GM21447 (cell line): ENCODE data around the gene HIGD1A.

Source experiments
- ATAC-seq: cut with Tn5 transposase; IDR thresholded peaks from one replicate; pipeline ENCODE4 v1.9.1; 2021; ENCODE audit not compliant: unreplicated experiment

Gene HIGD1A

GRCh38 chr3:42801784-42802183, 2.5 kb downstream of the HIGD1A start:
- no peak for ATAC-seq

DNA sequence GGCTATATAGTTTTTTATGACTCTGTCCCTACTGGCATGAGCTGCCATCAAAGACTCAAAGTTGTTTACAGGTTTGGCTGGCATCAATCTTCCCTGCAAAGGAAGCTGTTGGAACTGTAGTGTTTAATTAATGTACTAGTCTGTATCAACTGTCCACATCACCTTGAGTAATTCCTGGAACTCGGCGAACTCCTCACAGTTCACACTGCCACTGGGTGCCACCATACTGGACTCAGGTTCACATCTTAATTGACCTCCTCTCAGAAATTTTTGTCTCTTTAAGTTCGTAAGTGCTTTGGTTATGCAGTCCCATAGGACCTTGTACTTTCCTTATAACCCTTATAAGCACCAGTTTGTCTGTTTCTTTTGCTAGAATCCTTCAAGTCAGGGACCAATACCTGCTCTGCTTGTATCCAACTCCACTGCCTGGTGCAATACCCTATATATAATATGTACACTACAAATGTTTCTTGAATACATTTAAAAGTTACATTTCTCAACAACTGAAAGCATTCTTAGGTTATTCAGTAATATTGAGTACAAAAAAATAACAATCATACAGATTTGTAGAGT, 3.2 kb downstream of the HIGD1A start:
- no peak for ATAC-seq

DNA sequence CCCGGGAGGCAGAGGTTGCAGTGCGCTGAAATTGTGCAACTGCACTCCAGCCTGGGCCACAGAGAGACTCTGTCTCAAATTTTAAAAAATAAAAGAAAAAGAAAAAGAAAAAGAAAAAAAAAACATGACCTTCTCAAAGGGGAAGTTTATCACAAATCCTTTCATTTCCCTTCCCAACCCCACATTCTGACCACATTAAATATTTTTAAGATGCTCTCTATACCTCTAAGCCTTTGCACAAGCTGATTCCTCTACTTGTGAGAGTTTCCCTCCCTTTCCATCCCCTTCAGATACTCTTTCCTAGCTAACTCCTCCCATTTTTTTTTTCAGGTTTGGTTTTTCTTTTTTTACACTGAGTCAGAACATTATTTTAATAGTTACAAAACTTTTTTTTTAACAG, 4.0 kb downstream of the HIGD1A start:
- no peak for ATAC-seq

GRCh38 chr3:42799376-42799775, 4.9 kb downstream of the HIGD1A start:
- ATAC-seq: no peak

DNA sequence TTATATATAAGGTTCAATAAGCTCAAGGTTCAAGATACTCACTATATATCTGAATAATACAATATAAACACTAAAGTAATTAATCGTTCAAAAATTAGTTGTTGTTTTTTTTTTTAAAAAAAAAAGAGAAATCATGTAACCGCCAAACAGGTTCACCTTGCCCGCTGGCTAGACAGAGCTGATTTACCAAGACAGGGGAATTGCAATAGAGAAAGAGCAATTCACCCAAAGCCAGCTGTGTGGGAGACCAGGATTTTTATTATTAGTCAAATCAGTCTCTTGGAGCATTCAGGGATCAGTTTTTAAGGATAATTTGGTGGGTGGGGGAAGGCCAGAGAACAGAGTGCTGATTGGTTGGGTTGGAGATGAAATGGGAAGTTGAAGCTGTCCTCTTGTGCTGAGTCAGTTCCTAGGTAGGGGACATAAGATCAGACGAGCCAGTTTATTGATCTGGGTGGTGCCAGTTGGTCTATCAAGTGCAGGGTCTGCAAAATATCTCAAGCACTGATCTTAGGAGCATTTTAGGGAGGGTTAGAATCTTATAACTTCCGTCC, 7.9 kb downstream of the HIGD1A start:
- ATAC-seq: no peak

DNA sequence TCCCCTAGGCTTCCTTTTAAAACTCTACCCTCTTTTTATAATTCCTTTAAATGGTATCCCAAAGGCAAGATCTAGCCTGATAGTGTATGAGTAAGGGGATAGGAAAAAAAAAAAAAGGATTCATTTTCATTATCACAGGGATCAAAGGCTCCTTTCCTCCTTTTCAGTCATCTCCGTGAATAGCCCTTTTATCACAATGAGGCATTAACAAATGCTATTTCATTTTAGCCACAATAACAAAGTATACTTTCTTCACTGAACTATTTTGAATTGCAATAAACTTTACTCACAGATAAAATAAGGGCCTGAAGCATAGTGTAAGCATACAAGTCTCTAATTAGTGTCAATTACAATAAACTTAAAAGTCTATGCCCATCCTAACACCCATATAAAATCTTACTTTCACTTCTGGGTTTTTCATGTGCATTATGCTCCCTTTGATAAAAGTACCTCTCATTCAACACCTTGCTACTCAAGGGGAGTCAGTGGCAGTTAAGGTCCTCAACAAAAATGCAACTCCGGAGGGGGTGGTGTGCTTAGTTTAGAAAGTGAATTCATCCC, 8.6 kb downstream of the HIGD1A start:
- no peak for ATAC-seq

DNA sequence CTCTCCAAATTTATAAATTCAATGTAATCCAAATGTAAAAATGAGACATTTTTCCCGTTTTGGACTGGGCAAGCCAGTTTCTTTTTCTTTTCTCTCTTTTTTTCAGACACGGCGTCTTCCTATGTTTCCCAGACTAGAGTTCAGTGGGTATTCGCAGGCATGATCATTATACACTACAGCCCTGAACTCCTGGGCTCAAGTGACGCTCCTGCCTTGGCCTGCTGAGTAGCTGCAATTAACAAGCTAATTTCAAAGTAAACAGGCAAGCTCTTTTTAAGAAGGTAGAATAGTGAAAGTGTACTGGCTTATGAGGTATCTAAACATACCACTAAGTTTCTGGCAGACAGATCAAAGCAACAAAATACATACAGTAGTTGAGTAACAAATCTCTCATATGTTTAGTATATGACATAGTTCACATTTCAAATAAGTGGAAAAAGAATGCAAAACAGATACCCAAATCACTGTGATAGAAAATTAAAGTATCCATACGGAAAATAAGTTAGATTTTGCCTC, 13.5 kb downstream of the HIGD1A start:
- ATAC-seq: no peak

- no peak for ATAC-seq
Measured at GRCh38 chr3:42786631-42787030, 17.7 kb downstream of the HIGD1A start.

GRCh38 chr3:42786212-42786611, 18.1 kb downstream of the HIGD1A start:
- ATAC-seq: no peak

DNA sequence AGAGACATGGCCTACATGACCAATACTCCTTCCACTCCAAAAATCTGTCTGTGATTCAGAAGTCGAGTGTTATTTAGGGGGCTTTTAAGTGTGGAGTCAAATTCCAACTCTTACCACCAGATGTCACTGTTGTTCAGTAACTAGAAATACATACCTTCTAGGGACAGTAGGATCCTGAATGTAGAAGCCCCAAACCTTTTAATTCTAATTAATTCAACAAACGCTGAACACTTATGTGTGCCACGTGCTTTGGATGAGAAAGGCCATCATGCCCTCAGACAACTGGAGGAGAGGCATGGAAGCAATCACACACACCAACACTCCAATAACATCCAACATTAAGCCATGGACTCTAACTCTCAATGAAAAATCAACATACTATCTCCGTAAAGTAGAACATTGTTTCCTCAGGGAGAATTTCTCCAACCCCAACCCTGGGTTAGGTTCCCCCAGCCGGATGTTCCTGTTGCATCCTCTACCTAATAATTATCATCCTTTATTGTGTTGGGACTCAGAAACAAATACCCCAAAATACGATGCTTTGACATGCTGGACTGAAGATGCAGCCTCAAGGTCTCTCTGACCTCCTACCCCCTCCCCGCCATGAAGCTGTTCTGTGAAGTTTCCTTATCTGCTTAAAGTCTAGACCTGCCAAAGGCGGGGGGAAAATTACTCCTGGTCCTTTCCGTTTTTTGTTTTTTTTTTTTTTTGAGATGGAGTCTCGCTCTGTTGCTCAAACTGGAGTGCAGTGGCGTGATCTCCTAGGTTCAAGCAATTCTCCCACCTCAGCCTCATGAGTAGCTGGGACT, 23.2 kb downstream of the HIGD1A start:
- ATAC-seq: peak; percentile 66

DNA sequence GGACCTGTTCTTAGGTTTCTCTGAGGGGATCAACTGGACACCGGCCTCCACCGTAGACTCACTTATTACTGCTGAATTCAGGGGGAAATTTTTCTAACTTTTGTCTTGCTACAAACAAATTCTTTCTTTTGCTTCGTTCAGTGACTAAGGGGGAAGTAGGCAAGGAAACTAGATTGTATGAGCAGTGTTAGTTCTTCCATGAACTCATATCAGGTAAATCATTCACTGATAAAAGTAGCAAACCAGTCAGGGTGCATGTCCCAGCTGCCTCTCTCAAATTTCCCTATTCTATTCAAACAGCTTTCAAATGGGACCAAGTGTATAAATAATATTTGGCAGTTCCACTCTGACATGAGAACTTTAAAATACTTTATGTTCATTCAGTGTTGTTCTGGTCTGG, 23.9 kb downstream of the HIGD1A start:
- no peak for ATAC-seq

DNA sequence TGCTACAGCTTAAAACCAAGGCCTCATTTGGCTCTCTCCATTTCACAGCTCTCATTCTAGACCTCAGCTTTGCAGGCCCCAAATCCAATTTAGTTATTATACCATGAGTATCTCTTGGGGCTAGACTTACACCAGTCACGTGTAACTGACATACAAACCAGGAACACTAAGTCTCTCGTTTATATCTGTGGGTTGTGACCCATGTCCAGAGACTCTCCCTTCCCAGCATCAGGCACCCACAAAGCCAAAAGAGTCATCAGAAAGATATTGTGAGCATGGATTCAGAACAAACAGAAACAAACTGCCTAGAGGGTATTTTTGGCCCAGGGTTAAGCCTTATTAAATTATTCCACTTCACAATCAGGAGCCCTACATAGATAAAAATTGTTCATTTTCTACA, 25.6 kb downstream of the HIGD1A start:
- ATAC-seq: no peak

- ATAC-seq: peak; percentile 1
Measured at GRCh38 chr3:42773409-42773751, 30.9 kb downstream of the HIGD1A start.

DNA sequence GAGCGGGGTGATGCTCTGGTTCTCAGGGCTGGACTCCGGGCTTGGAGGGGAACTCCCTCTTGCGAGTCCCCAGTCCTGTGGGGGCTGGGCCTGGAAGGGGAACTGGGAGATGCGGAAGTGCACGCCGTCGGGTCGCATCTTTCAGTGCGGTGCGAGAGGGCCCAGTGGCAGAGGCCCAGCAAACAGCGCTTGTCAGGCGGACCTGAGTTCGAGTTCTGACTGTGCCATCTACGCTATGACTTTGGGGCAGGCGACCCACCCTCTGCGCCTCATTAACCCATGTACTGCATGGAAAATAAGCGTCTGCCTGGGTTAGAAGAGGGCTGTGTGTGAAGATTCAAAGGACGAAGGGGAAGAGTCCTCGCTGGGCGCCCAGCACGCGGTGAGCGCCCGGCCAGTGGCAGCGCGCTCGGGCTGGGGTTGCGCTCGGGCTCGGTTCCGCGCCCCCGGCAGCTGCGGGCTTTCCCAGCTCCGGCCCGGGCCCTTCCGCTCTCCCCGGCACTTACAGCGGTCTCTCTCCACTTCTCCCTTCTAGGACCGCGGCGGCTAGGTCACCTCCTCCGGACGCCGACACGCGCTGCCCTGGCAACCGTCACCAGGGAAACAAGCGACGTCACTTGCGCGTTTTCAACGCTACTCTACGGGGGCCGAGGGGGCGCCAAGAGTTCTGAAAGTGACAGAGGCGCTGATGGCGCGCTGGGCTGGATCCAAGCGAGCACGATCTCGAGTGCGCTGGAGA, 31.5 kb downstream of the HIGD1A start, which contains the start of gene CCDC13:
CCDC13 (minus strand) TSS at position 584 of the 739 bp plus-strand sequence. CDS start 14,908 bp downstream, outside the sequence.
- ATAC-seq: peak; percentile 96

DNA sequence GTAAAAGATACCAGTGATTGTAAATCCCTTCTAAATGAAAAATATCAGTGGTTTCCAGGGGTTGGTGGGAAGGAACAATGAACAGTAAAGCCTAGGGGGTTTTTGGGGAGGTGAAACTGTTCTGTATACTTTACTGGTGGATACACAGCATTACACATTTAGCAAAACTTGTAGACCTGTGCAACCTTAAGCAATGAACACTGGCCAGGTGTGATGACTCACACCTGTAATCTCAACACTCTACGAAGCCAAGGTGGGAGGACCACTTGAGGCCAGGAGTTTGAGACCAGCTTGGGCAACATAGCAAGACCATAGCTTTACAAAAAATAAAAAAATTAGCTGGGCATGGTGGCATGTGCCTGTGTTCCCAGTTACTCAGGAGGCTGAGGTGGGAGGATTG, 33.0 kb downstream of the HIGD1A start:
- ATAC-seq: no peak

- no peak for ATAC-seq
Measured at GRCh38 chr3:42769477-42770131, 34.7 kb downstream of the HIGD1A start.

DNA sequence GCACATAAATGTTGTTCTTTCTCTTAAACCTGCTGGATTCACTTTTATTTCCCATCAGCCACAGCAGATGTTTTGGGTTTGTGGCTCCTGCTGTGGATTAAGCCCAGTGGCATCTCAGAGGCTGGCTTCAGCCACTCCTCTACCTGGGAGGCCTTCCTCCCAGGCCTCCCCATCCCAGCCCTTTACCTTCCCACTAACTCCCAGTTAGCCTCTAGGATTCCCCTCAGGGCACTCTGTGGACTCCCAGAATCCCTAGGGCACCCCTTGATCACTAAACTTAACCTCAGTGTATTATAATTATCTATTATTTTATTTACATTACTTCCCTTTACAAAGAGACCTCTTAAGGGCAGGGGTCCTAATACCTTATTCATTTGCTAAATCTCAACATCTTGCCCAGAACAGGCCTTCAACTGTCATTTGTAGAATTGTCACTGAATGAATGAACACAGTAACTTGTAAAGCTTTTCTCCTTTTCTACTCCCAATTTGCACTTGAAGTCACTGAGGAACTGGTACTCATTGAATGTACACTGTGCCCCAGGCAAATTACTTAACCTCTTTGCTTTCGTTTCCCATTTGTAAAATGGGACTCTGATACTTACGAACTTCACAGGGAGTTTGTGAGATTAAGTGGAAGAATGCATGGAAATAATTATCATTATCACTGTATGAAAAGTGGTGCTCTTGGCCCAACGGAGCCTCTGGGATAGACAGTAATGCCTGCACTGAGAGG, 39.6 kb downstream of the HIGD1A start:
- no peak for ATAC-seq

- ATAC-seq: no peak
Measured at GRCh38 chr3:42764115-42764514, 40.2 kb downstream of the HIGD1A start.

DNA sequence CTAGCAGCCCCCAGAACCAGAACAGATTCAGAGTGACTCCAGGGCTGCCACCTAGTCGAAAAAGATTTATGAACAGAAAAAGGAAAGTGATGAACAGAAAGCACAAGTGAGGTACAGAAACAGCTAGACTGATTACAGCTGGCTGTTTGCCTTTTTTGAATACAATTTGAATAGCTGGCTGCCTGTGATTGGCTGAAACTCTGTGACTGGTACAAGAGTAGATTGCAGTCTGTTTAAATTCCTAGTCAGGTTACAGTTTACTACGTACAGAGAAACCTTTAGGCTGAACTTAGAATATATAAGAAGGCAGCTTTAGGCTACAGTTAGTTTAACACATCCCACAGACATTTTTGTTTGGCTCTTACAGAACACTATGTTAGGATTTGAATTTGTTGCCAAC, 41.3 kb downstream of the HIGD1A start:
- no peak for ATAC-seq
